A549 (cell line): ENCODE results near the gene GALNT12. TPM values are rescaled to one million over a fixed set of nuclear protein-coding genes. Genes with fewer than 3 reads are reported as not detected.

Experiments
- ATAC-seq, 2 experiments: fragments of 200-7000 bp in 1 of 2; fragments of >200 bp in 1 of 2; cut with Nextera tagmentation in 1 of 2; cut with Tn5 transposase in 1 of 2; 3 replicates each; pipeline versions ENCODE4 v1.8.0 to v1.9.1; 2018 to 2020; ENCODE audit warnings: mild to moderate bottlenecking in 1 of 2, moderate library complexity in 1 of 2
- CTCF ChIA-PET: fragments of 300-600 bp; sonication (Branson Sonifier 250); formaldehyde crosslinking; extraction: SDS; loops from one replicate; lab custom pipeline; 2021; ENCODE audit warnings: antibody characterized with exemption, inconsistent platforms; lab: Yijun Ruan, JAX
- POLR2A ChIA-PET: fragments of 350-600 bp; formaldehyde crosslinking; extraction: SDS; loops from one replicate; lab custom pipeline; 2021; ENCODE audit warnings: antibody characterized with exemption, inconsistent platforms; lab: Yijun Ruan, JAX
- DNase-seq, 2 experiments: peaks; one replicate each; pipeline versions ENCODE4 v3.0.0 to v3.0.0-alpha.2; 2011 to 2016; ENCODE audit warnings: low read depth in 1 of 2, low spot score in 1 of 2
- FAIRE-seq: peaks from 2 replicates; lab custom pipeline; 2011; peaks lifted over from hg19 to GRCh38; lab: Jason Lieb, UNC
- H3K27ac ChIP-seq, 2 experiments: fragments of >200 bp; sonication (Bioruptor Twin); formaldehyde crosslinking; 3 replicates each; pipeline ENCODE4 v1.5.1; 2016 to 2017
- H3K4me1 ChIP-seq: fragments of >200 bp; sonication (Bioruptor Twin); formaldehyde crosslinking; 3 replicates; pipeline ENCODE4 v1.6.1; 2016
- H3K4me2 ChIP-seq: fragments of >200 bp; sonication (Bioruptor Twin); formaldehyde crosslinking; 3 replicates; pipeline ENCODE4 v1.6.1; 2016
- H3K4me3 ChIP-seq: fragments of >200 bp; sonication (Bioruptor Twin); formaldehyde crosslinking; 3 replicates; pipeline ENCODE4 v1.5.1; 2016
- H3K9me3 ChIP-seq: fragments of >200 bp; sonication (Bioruptor Twin); formaldehyde crosslinking; 3 replicates; pipeline ENCODE4 v1.6.1; 2016
- BHLHE40 ChIP-seq: IDR thresholded peaks from 2 replicates; pipeline ENCODE4 v1.6.1; 2012; ENCODE audit warnings: low read depth, low read length, inconsistent platforms
- CBX8 ChIP-seq: fragments of 200-600 bp; sonication (generic); IDR thresholded peaks from 2 replicates; pipeline ENCODE4 v1.6.1; 2016
- CHD4 ChIP-seq: fragments of 200-600 bp; sonication (generic); IDR thresholded peaks from 2 replicates; pipeline ENCODE4 v1.6.1; 2016; ENCODE audit warnings: antibody characterized with exemption, mild to moderate bottlenecking, borderline replicate concordance
- EHMT2 ChIP-seq: fragments of 200-600 bp; sonication (generic); IDR thresholded peaks from 2 replicates; pipeline ENCODE4 v1.6.1; 2016; ENCODE audit warnings: antibody characterized with exemption, low read depth, mild to moderate bottlenecking, moderate library complexity
- EP300 ChIP-seq, 2 experiments: fragments of >200 bp; sonication (Bioruptor Twin); formaldehyde crosslinking; IDR thresholded peaks; 2 replicates in 1 of 2; 3 replicates in 1 of 2; pipeline ENCODE4 v1.6.1; 2016 to 2017
- ESRRA ChIP-seq: fragments of 150-350 bp; IDR thresholded peaks from 2 replicates; pipeline ENCODE4 v1.6.1; 2014; ENCODE audit warnings: mild to moderate bottlenecking, low read length, borderline replicate concordance
- FOSB ChIP-seq: fragments of 250-450 bp; sonication (Bioruptor Pico); IDR thresholded peaks from 2 replicates; pipeline ENCODE4 v1.5.0; 2020; ENCODE audit warnings: mild to moderate bottlenecking, moderate library complexity
- FOSL2 ChIP-seq, 2 experiments: fragments of 450-650 bp in 1 of 2; fragments of >200 bp in 1 of 2; sonication (Bioruptor Twin) in 1 of 2; formaldehyde crosslinking; IDR thresholded peaks; 2 replicates each; pipeline versions ENCODE4 v1.5.0 to v1.6.1; 2016 to 2020; ENCODE audit warnings: mild to moderate bottlenecking in 1 of 2, moderate library complexity in 1 of 2
- HES2 ChIP-seq: fragments of >200 bp; sonication (Bioruptor Twin); formaldehyde crosslinking; IDR thresholded peaks from 2 replicates; pipeline ENCODE4 v1.6.1; 2016
- HMGXB4 ChIP-seq: fragments of 250-450 bp; sonication (Bioruptor Pico); IDR thresholded peaks from 2 replicates; pipeline ENCODE4 v1.5.0; 2021; ENCODE audit warnings: mild to moderate bottlenecking, moderate library complexity, borderline replicate concordance
- KDM1A ChIP-seq: fragments of 200-600 bp; sonication (generic); IDR thresholded peaks from 2 replicates; pipeline ENCODE4 v1.6.1; 2016; ENCODE audit warnings: low read depth, mild to moderate bottlenecking
- KDM5A ChIP-seq: fragments of 200-600 bp; sonication (generic); IDR thresholded peaks from 2 replicates; pipeline ENCODE4 v1.6.1; 2016; ENCODE audit warnings: antibody characterized with exemption, mild to moderate bottlenecking
- NFE2L2 ChIP-seq: fragments of 150-350 bp; conservative IDR thresholded peaks from 2 replicates; pipeline ENCODE4 v1.6.1; 2014; ENCODE audit warnings: low read length
- NR3C1 ChIP-seq: fragments of >200 bp; sonication (Bioruptor Twin); formaldehyde crosslinking; IDR thresholded peaks from 3 replicates; pipeline ENCODE4 v1.6.1; 2017
- RAD21 ChIP-seq, 2 experiments: fragments of >200 bp in 1 of 2; sonication (Bioruptor Twin) in 1 of 2; formaldehyde crosslinking in 1 of 2; IDR thresholded peaks in 1 of 2; conservative IDR thresholded peaks in 1 of 2; 2 replicates in 1 of 2; 3 replicates in 1 of 2; pipeline ENCODE4 v1.6.1; 2012 to 2018; ENCODE audit warnings: inconsistent platforms in 1 of 2
- RCOR1 ChIP-seq: fragments of 150-350 bp; IDR thresholded peaks from 2 replicates; pipeline ENCODE4 v1.6.1; 2014; ENCODE audit warnings: antibody characterized with exemption, low read length, low read depth
- RFX5 ChIP-seq: fragments of 450-650 bp; IDR thresholded peaks from 2 replicates; pipeline ENCODE4 v1.7.1; 2014; ENCODE audit warnings: antibody characterized with exemption, mild to moderate bottlenecking, moderate library complexity
- SREBF2 ChIP-seq: fragments of 450-650 bp; IDR thresholded peaks from 2 replicates; pipeline ENCODE4 v1.6.1; 2014; ENCODE audit warnings: mild to moderate bottlenecking, moderate library complexity
- ZC3H11A ChIP-seq: fragments of 450-650 bp; IDR thresholded peaks from 2 replicates; pipeline ENCODE4 v1.6.1; 2014; ENCODE audit warnings: antibody characterized with exemption, mild to moderate bottlenecking
- ZFP36 ChIP-seq: fragments of 450-650 bp; IDR thresholded peaks from 2 replicates; pipeline ENCODE4 v1.6.1; 2014; ENCODE audit warnings: borderline replicate concordance; ENCODE audit not compliant: partially characterized antibody
- WGBS: methylation state at CpG from one replicate; pipeline ENCODE4 v1.1.6; 2017; ENCODE audit errors: missing lambda C conversion rate; 5-methylcytosine and 5-hydroxymethylcytosine counted together
- polyA plus RNA-seq, 4 experiments: library from polyadenylated mRNA; depleted of rRNA in 3 of 4; stranded (reverse); fragments of >200 nt; fragmentation: RNase III in 1 of 4; extraction: RNeasy Plus Mini Kit Qiagen cat#74134 plus additional on column Dnase treatment in 1 of 4; gene quantifications; 2 replicates in 3 of 4; 3 replicates in 1 of 4; pipeline ENCODE4 v1.2.3, GENCODE V29; 2011 to 2017
- TF ChIP-seq, protein P1 (sequence below): IDR thresholded peaks from 2 replicates; pipeline ENCODE4 v1.6.1; 2012; ENCODE audit warnings: low read depth, borderline replicate concordance
- TF ChIP-seq, protein P2 (sequence below): fragments of 250-450 bp; sonication (Bioruptor Pico); IDR thresholded peaks from 2 replicates; pipeline ENCODE4 v1.5.0; 2020; ENCODE audit warnings: low read depth, mild to moderate bottlenecking, moderate library complexity

GALNT12 gene
- polyA plus RNA-seq, 2 of the 4 experiments (the other 2 are of a cell fraction) = 3.2 to 7.3 TPM

DNA sequence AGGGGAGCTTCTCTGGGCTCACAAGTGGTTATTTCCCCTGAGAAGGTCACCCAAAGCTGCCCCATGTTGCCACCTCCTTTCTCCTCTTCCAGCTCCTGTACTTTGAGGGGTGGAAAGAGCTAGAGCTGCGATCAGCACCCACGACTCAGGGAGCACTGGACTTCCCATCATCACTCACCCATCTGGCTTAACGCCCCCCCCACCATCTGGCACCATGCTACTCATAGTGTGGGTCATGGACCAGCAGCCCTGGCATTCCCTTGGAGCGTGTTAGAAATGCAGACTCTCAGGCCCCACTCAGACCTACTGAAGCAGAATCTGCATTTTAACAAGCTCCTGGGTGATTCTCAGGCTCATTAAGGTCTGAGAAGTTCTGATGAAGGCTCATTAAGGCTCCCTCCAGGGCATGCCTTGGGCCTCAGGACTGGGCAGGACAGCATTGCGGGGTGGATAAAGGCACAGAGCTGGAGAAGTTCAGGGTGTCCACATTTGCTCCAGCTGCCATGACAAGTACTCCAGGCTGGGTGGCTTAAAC is 67.3 kb downstream of the GALNT12 start:
- no peak overlapping the region for H3K4me2 ChIP-seq
- no peak for ATAC-seq
- 37% methylated on average over 4 of the region's 5 CpGs for WGBS
- no peaks in the 10 kb centered on the region for H3K9me3 ChIP-seq
- ChIA-PET CTCF (interaction anchor here (0.6 to 1.4 kb wide), 3 partner anchors 24 to 353 kb away, joined by 3 to 4 read pairs (median 3); no protein-coding TSS in a partner anchor), POLR2A (no interaction called here)
- no peaks in the 10 kb centered on the region for H3K4me1 ChIP-seq
- no peak for FAIRE-seq
- TF ChIP-seq HES2 (no peak), ZFP36 (no peak), ZC3H11A (no peak), SREBF2 (no peak), RFX5 (no peak), KDM5A (no peak), HMGXB4 (CRISPR knock-in tag) (no peak), FOSL2 (IDR thresholded peaks at IDR 0.05) (no peak), FOSL2 (CRISPR knock-in tag; IDR thresholded peaks at IDR 0.05) (no peak), BHLHE40 (no peak), ESRRA (no peak), RCOR1 (no peak)
- DNase-seq = no peak
- no peak overlapping the region for H3K27ac ChIP-seq
- no peak overlapping the region for H3K4me3 ChIP-seq

DNA sequence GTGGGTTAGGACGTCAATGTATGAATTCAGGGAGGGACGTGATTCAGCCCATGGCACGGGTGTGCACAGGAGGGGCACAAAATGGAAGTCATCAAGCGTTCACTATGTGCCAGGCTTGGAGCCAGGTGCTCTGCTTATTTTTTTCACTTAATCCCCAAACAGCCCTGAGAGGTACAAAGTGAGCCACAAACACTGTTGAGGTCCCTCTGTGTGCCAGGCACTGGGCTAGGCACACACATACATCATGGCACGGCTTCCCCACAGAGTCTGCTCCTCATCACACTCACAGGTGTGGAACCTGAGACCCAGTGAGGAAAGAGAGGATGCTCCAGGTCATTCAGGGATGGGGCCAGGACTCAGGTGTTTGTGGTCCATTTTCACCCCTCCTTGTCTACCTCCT is 68.1 kb downstream of the GALNT12 start:
- Histone ChIP-seq H3K27ac (no peak overlapping the region), H3K9me3 (no peaks in the 10 kb centered on the region), H3K4me1 (no peaks in the 10 kb centered on the region), H3K4me2 (no peak overlapping the region), H3K4me3 (no peak overlapping the region)
- FAIRE-seq (no peak), DNase-seq (no peak), ATAC-seq (no peak)
- ChIA-PET POLR2A (no interaction called here), CTCF (interaction anchor here (1.0 to 1.4 kb wide), 2 partner anchors 25 to 28 kb away, joined by 3 to 4 read pairs; no protein-coding TSS in a partner anchor)
- 7% methylated on average over 5 of the region's 5 CpGs for WGBS
- TF ChIP-seq FOSB (CRISPR knock-in tag) (no peak), KDM1A (no peak), RFX5 (no peak), CBX8 (no peak), RAD21 (conservative IDR thresholded peaks at IDR 0.05 in 1 of 2, IDR thresholded peaks at IDR 0.05 in 1 of 2) (no peak)

DNA sequence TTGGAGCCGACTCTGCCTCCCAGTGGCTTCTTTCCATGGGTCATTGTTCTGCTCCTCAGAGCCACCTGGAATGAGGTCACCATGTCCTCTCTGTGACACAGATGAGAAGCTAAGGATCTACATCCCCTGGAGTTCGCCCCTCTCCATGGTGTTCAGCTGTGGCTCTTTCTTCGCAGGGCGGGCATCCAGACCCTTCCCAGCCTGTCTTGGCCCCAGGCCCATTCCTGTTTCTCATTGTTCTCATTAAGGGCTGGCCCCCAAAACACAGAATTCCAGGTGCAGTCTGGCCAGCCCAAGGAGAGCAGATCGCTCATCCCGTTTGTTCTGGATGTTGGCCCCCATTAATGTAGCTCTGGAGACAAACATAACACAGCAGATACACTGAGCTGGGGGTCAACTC is 69.8 kb downstream of the GALNT12 start:
- POLR2A ChIA-PET = no interaction called here

More for the DNA sequence above, 69.8 kb downstream of the GALNT12 start:
- TF ChIP-seq HES2 = no peak
- no peak for TF ChIP-seq CHD4
- TF ChIP-seq NFE2L2 = no peak
- TF ChIP-seq RFX5 = no peak
- no peak for TF ChIP-seq EP300 (IDR thresholded peaks at IDR 0.05)
- TF ChIP-seq, protein P1, sequence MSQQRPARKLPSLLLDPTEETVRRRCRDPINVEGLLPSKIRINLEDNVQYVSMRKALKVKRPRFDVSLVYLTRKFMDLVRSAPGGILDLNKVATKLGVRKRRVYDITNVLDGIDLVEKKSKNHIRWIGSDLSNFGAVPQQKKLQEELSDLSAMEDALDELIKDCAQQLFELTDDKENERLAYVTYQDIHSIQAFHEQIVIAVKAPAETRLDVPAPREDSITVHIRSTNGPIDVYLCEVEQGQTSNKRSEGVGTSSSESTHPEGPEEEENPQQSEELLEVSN = no peak
- TF ChIP-seq RAD21 (conservative IDR thresholded peaks at IDR 0.05 in 1 of 2, IDR thresholded peaks at IDR 0.05 in 1 of 2) = no peak
- TF ChIP-seq CBX8 = no peak
- TF ChIP-seq, protein P2, sequence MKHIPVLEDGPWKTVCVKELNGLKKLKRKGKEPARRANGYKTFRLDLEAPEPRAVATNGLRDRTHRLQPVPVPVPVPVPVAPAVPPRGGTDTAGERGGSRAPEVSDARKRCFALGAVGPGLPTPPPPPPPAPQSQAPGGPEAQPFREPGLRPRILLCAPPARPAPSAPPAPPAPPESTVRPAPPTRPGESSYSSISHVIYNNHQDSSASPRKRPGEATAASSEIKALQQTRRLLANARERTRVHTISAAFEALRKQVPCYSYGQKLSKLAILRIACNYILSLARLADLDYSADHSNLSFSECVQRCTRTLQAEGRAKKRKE (CRISPR knock-in tag) = no peak
- TF ChIP-seq SREBF2 = no peak
- TF ChIP-seq NR3C1 = no peak
- no peak for TF ChIP-seq EHMT2
- Histone ChIP-seq H3K4me2 (no peak overlapping the region), H3K4me1 (no peaks in the 10 kb centered on the region), H3K27ac (no peak overlapping the region), H3K9me3 (peaks cover 6% of the 10 kb centered on the region; the same call in 1 of the 3 replicates), H3K4me3 (no peak overlapping the region)
- no peak for ATAC-seq
- no peak for FAIRE-seq
- no peak for DNase-seq
- CTCF ChIA-PET = interaction anchor here (1.2 kb wide), 1 partner anchor 10 kb away, joined by 4 read pairs; no protein-coding TSS in a partner anchor
- 55% methylated on average over 6 of the region's 6 CpGs for WGBS
